IMR-90 (cell line): Measurements from ENCODE around the gene RAG1. TPM values are rescaled to one million over a fixed set of nuclear protein-coding genes. Genes with fewer than 3 reads are reported as not detected.
A peak's percentile ranks its signal among the peaks of the same experiment; 100 is the strongest.

ENCODE experiments used
- ATAC-seq: fragments of 200-7000 bp; cut with Tn5 transposase; 2 replicates; pipeline ENCODE4 v1.9.1; 2020; ENCODE audit warnings: low read depth, mild to moderate bottlenecking, moderate library complexity
- BruUV-seq: library from RNA; stranded (reverse); fragments of 400-500 nt; replicated peaks from 2 replicates; lab custom pipeline; 2021; lab: Mats Ljungman, UMichigan
- CTCF ChIA-PET: fragments of 300-600 bp; formaldehyde crosslinking; extraction: SDS; loops from one replicate; lab custom pipeline; 2021; ENCODE audit warnings: antibody characterized with exemption; lab: Yijun Ruan, JAX
- POLR2A ChIA-PET: fragments of 300-600 bp; sonication (Branson Sonifier 250); formaldehyde crosslinking; loops from one replicate; lab custom pipeline; 2022; ENCODE audit warnings: antibody characterized with exemption; ENCODE audit not compliant: unreplicated experiment; lab: Charles Lee
- DNase-seq: peaks from one replicate; pipeline ENCODE4 v3.0.0; 2013
- H2AFZ ChIP-seq: replicated peaks from 2 replicates; pipeline ENCODE3; 2013; ENCODE audit warnings: low read length, mild to moderate bottlenecking; ENCODE audit not compliant: poor library complexity
- H2AK5ac ChIP-seq: 2 replicates; pipeline ENCODE4 v1.6.1; 2013; ENCODE audit warnings: low read depth, low read length, inconsistent platforms
- H2AK9ac ChIP-seq: replicated peaks from 2 replicates; pipeline ENCODE3; 2013; ENCODE audit warnings: mild to moderate bottlenecking, low read depth, low read length, moderate library complexity; ENCODE audit not compliant: poor library complexity
- H2BK120ac ChIP-seq: 2 replicates; pipeline ENCODE4 v1.6.1; 2013; ENCODE audit warnings: low read depth, low read length, inconsistent platforms
- H2BK15ac ChIP-seq: 3 replicates; pipeline ENCODE4 v1.6.1; 2013; ENCODE audit warnings: low read depth, low read length, inconsistent platforms
- H2BK20ac ChIP-seq: 2 replicates; pipeline ENCODE4 v1.6.1; 2013; ENCODE audit warnings: low read depth, mild to moderate bottlenecking, inconsistent platforms, low read length, moderate library complexity
- H2BK5ac ChIP-seq: 2 replicates; pipeline ENCODE4 v1.6.1; 2013; ENCODE audit warnings: mild to moderate bottlenecking, low read depth, low read length, inconsistent platforms; ENCODE audit not compliant: poor library complexity, severe bottlenecking
- H3K14ac ChIP-seq: replicated peaks from 2 replicates; pipeline ENCODE4 v1.6.1; 2013; ENCODE audit warnings: low read depth, low read length, inconsistent platforms
- H3K18ac ChIP-seq: 2 replicates; pipeline ENCODE4 v1.6.1; 2013; ENCODE audit warnings: low read depth, low read length, control low read depth
- H3K23ac ChIP-seq: 2 replicates; pipeline ENCODE4 v1.6.1; 2013; ENCODE audit warnings: low read depth, low read length, inconsistent platforms
- H3K27ac ChIP-seq: 2 replicates; pipeline ENCODE4 v1.5.1; 2013; ENCODE audit warnings: mild to moderate bottlenecking, control low read depth, low read length; ENCODE audit not compliant: insufficient read depth
- H3K27me3 ChIP-seq: 2 replicates; pipeline ENCODE4 v1.6.1; 2013; ENCODE audit warnings: low read length; ENCODE audit not compliant: control insufficient read depth, insufficient read depth
- H3K36me3 ChIP-seq: 2 replicates; pipeline ENCODE4 v1.6.1; 2013; ENCODE audit warnings: low read length, mixed read lengths; ENCODE audit not compliant: control insufficient read depth, insufficient read depth
- H3K4ac ChIP-seq: 2 replicates; pipeline ENCODE4 v1.6.1; 2013; ENCODE audit warnings: low read depth, low read length, inconsistent platforms
- H3K4me1 ChIP-seq: 2 replicates; pipeline ENCODE4 v1.6.1; 2013; ENCODE audit warnings: low read length, mixed read lengths; ENCODE audit not compliant: control insufficient read depth, insufficient read depth
- H3K4me2 ChIP-seq: 2 replicates; pipeline ENCODE4 v1.6.1; 2013; ENCODE audit warnings: low read depth, mild to moderate bottlenecking, control low read depth, low read length, moderate library complexity
- H3K4me3 ChIP-seq: 2 replicates; pipeline ENCODE4 v1.5.1; 2013; ENCODE audit warnings: low read depth, mild to moderate bottlenecking, control low read depth, low read length, moderate library complexity; ENCODE audit not compliant: insufficient read depth
- H3K56ac ChIP-seq: 2 replicates; pipeline ENCODE4 v1.6.1; 2013; ENCODE audit warnings: low read length, inconsistent platforms; ENCODE audit not compliant: insufficient read depth; ENCODE audit errors: extremely low read depth
- H3K79me1 ChIP-seq, 2 experiments: 2 replicates each; pipeline ENCODE4 v1.6.1; 2013; ENCODE audit warnings: low read length in 2 of 2, inconsistent platforms in 1 of 2, low read depth in 1 of 2
- H3K9ac ChIP-seq: 2 replicates; pipeline ENCODE4 v1.6.1; 2013; ENCODE audit warnings: low read depth, low read length, control low read depth
- H3K9me1 ChIP-seq: 2 replicates; pipeline ENCODE4 v1.6.1; 2013; ENCODE audit warnings: low read length, inconsistent platforms; ENCODE audit not compliant: insufficient read depth
- H3K9me3 ChIP-seq: 2 replicates; pipeline ENCODE4 v1.6.1; 2013; ENCODE audit warnings: low read length; ENCODE audit not compliant: control insufficient read depth, insufficient read depth
- H4K20me1 ChIP-seq: 2 replicates; pipeline ENCODE4 v1.6.1; 2013; ENCODE audit warnings: low read length, inconsistent platforms; ENCODE audit not compliant: insufficient read depth
- H4K5ac ChIP-seq: 2 replicates; pipeline ENCODE4 v1.6.1; 2013; ENCODE audit warnings: mild to moderate bottlenecking, low read depth, low read length, control low read depth
- H4K8ac ChIP-seq, 2 experiments: 2 replicates each; pipeline ENCODE4 v1.6.1; 2013; ENCODE audit warnings: low read depth in 2 of 2, low read length in 2 of 2, control low read depth in 1 of 2, inconsistent platforms in 1 of 2
- H4K91ac ChIP-seq: 2 replicates; pipeline ENCODE4 v1.6.1; 2013; ENCODE audit warnings: low read depth, low read length, inconsistent platforms; ENCODE audit not compliant: insufficient read depth
- BHLHE40 ChIP-seq: fragments of 150-350 bp; IDR thresholded peaks from 2 replicates; pipeline ENCODE4 v1.6.1; 2016; ENCODE audit warnings: mild to moderate bottlenecking, low read depth, low read length
- CEBPB ChIP-seq: IDR thresholded peaks from 2 replicates; pipeline ENCODE4 v1.6.1; 2012; ENCODE audit warnings: low read depth, low read length, improper control_type of control experiment
- CHD1 ChIP-seq: IDR thresholded peaks from 2 replicates; pipeline ENCODE4 v1.6.1; 2012; ENCODE audit warnings: low read depth, low read length, improper control_type of control experiment
- ELK1 ChIP-seq: fragments of 150-350 bp; IDR thresholded peaks from 2 replicates; pipeline ENCODE4 v1.6.1; 2016; ENCODE audit warnings: low read depth, mild to moderate bottlenecking, low read length, moderate library complexity, borderline replicate concordance
- FOS ChIP-seq: fragments of 150-350 bp; IDR thresholded peaks from 2 replicates; pipeline ENCODE4 v1.6.1; 2016; ENCODE audit warnings: low read depth, low read length
- MAFK ChIP-seq: IDR thresholded peaks from 2 replicates; pipeline ENCODE4 v1.6.1; 2012; ENCODE audit warnings: low read depth, low read length, improper control_type of control experiment
- MAZ ChIP-seq: IDR thresholded peaks from 2 replicates; pipeline ENCODE4 v1.6.1; 2012; ENCODE audit warnings: low read depth, mild to moderate bottlenecking, low read length, improper control_type of control experiment, moderate library complexity, borderline replicate concordance
- NFE2L2 ChIP-seq: fragments of 150-350 bp; IDR thresholded peaks from 2 replicates; pipeline ENCODE4 v1.6.1; 2016; ENCODE audit warnings: low read depth, mild to moderate bottlenecking, low read length
- POLR2A ChIP-seq: IDR thresholded peaks from 2 replicates; pipeline ENCODE4 v1.6.1; 2012; ENCODE audit warnings: mild to moderate bottlenecking, low read depth, low read length
- RAD21 ChIP-seq: IDR thresholded peaks from 2 replicates; pipeline ENCODE4 v1.6.1; 2012; ENCODE audit warnings: low read length, improper control_type of control experiment
- RCOR1 ChIP-seq: IDR thresholded peaks from 2 replicates; pipeline ENCODE4 v1.6.1; 2012; ENCODE audit warnings: mild to moderate bottlenecking, low read length, improper control_type of control experiment; ENCODE audit not compliant: insufficient replicate concordance
- SMC3 ChIP-seq: fragments of 150-350 bp; IDR thresholded peaks from 2 replicates; pipeline ENCODE4 v1.6.1; 2016; ENCODE audit warnings: low read depth, mild to moderate bottlenecking, antibody characterized with exemption, low read length, moderate library complexity
- USF2 ChIP-seq: fragments of 150-350 bp; IDR thresholded peaks from 2 replicates; pipeline ENCODE4 v1.6.1; 2017; ENCODE audit warnings: mild to moderate bottlenecking, antibody characterized with exemption, low read length, low read depth
- WGBS, 2 experiments: methylation state at CpG; one replicate each; pipeline versions ENCODE4 v1.1.5 to v1.1.7; 2013; ENCODE audit warnings: missing lambda C conversion rate in 2 of 2; ENCODE audit not compliant: insufficient read length in 1 of 2; ENCODE audit errors: extremely low coverage in 2 of 2; 5-methylcytosine and 5-hydroxymethylcytosine counted together
- dilution Hi-C: fragments of 300-500 bp; cut with HindIII; formaldehyde crosslinking; loops from one replicate; pipeline ENCODE4 v1.14.3; 2018; ENCODE audit warnings: low sequenced_read_pairs; ENCODE audit not compliant: unreplicated experiment
- in situ Hi-C: fragments of 300-500 bp; cut with MboI; formaldehyde crosslinking; loops from 3 replicates; pipeline ENCODE4 v1.14.3; 2019; ENCODE audit warnings: low sequenced_read_pairs, inconsistent platforms, mixed read lengths
- intact Hi-C: fragments of 100-400 bp; cut with micrococcal nuclease; formaldehyde crosslinking; loops from 2 replicates; pipeline ENCODE4 v1.10.0; 2022
- polyA plus RNA-seq, 3 experiments: library from polyadenylated mRNA; depleted of rRNA; stranded (reverse); fragments of >200 nt; gene quantifications; 2 replicates each; pipeline ENCODE4 v1.2.3, GENCODE V29; 2012; ENCODE audit warnings: low replicate concordance in 1 of 3
- total RNA-seq: library from RNA; depleted of rRNA; stranded (reverse); fragments of >200 nt; gene quantifications from 2 replicates; pipeline ENCODE4 v1.2.3, GENCODE V29; 2012
- TF ChIP-seq, protein P1 (sequence below): conservative IDR thresholded peaks from 2 replicates; pipeline ENCODE4 v1.5.1; 2012; ENCODE audit warnings: mild to moderate bottlenecking, low read depth, low read length, improper control_type of control experiment

Gene RAG1
- total and polyA plus RNA-seq, 2 of the 4 experiments (the other 2 are of a cell fraction) = 0.14 to 0.72 TPM

DNA sequence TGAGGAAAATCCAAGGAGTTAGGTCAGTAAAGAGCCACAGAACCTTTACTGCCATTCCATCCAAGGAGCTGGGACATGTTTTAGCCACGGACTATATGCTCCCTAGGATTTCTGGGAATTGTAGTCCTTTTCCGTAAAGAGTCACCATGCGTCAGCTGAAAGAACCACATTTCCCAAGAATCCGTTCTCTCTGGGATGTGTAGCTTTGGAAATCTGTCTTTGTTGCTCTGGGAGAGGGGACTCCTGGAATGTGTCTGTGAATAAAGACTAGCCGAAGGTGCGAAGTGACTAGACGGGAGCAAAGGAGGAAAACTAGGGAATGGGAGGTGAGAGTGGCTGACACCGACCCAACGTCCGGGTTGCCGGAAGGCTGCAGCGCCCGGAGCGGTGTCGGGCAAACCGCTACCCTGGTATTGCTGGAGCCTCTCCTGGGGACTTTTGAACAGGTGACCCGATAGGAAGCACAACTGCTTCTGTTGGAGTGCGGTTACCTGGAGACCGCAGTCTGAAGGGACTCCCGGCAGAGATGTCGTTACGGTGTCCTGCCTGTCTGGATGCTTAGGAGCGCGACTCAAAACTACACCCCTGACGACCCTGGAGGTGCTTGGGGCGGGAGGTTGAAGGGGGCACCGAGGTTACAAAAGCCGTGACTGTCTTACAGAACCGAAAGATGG is 26.6 kb downstream of the RAG1 start, which contains the start of gene IFTAP:
IFTAP (plus strand) TSS at position 187 of the 674 bp plus-strand sequence. CDS start 15,602 bp downstream, outside the sequence.
- WGBS, 2 experiments = 1% methylated on average over 18 of the region's 29 CpGs; no CpG with 5 or more reads in 1 of the 2 experiments
- POLR2A ChIA-PET = no interaction called here
- H3K23ac ChIP-seq = no peak within 1 kb of the TSS

More for the DNA sequence above, 26.6 kb downstream of the RAG1 start, which contains the start of gene IFTAP:
- H3K9ac ChIP-seq = peak within 1 kb of the TSS; percentile 91
- H2BK20ac ChIP-seq = no peak within 1 kb of the TSS
- H2AK5ac ChIP-seq = no peak within 1 kb of the TSS
- H4K91ac ChIP-seq = no peak within 1 kb of the TSS
- TF ChIP-seq POLR2A (no peak), CHD1 (no peak), SMC3 (no peak), MAFK (no peak; the same call in 1 of the 2 replicates), MAZ (0 out of 2 replicates have a peak, but pooled peaks have one; percentile 12), BHLHE40 (no peak), ELK1 (no peak), NFE2L2 (peak; percentile 64), RCOR1 (no peak), CEBPB (0 out of 2 replicates have a peak, but pooled peaks have one; percentile 6), RAD21 (no peak), FOS (no peak), USF2 (no peak)
- TF ChIP-seq, protein P1, sequence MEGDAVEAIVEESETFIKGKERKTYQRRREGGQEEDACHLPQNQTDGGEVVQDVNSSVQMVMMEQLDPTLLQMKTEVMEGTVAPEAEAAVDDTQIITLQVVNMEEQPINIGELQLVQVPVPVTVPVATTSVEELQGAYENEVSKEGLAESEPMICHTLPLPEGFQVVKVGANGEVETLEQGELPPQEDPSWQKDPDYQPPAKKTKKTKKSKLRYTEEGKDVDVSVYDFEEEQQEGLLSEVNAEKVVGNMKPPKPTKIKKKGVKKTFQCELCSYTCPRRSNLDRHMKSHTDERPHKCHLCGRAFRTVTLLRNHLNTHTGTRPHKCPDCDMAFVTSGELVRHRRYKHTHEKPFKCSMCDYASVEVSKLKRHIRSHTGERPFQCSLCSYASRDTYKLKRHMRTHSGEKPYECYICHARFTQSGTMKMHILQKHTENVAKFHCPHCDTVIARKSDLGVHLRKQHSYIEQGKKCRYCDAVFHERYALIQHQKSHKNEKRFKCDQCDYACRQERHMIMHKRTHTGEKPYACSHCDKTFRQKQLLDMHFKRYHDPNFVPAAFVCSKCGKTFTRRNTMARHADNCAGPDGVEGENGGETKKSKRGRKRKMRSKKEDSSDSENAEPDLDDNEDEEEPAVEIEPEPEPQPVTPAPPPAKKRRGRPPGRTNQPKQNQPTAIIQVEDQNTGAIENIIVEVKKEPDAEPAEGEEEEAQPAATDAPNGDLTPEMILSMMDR = no peak
- ATAC-seq = peak; percentile 100
- peak within 1 kb of the TSS; percentile 97 for H3K4me3 ChIP-seq
- H3K4me2 ChIP-seq = peak within 1 kb of the TSS; percentile 82
- no peak within 1 kb of the TSS for H3K56ac ChIP-seq
- no peak within 1 kb of the TSS for H3K18ac ChIP-seq
- H2BK15ac ChIP-seq = no peak within 1 kb of the TSS
- H3K4me1 ChIP-seq = no peaks in the 10 kb centered on the region
- H2BK120ac ChIP-seq = no peak within 1 kb of the TSS
- no peak within 1 kb of the TSS for H2BK5ac ChIP-seq
- peak within 1 kb of the TSS; percentile 61 for H3K27ac ChIP-seq
- H3K79me1 ChIP-seq = 0 out of 4 replicates have a peak, but pooled peaks cover 0 to 5% of the 10 kb centered on the region in 2 experiments
- H3K27me3 ChIP-seq = no peaks in the 10 kb centered on the region; the same call in 1 of the 2 replicates
- H2AK9ac ChIP-seq = no peak within 1 kb of the TSS
- H2AFZ ChIP-seq = peak within 1 kb of the TSS; percentile 94
- H3K4ac ChIP-seq = peak within 1 kb of the TSS; percentile 55; the same call in 1 of the 2 replicates
- no peaks in the 10 kb centered on the region for H4K20me1 ChIP-seq
- no peaks in the 10 kb centered on the region for H3K36me3 ChIP-seq
- no peaks in the 10 kb centered on the region for H3K9me3 ChIP-seq
- CTCF ChIA-PET = interaction anchor here (1.0 kb wide), 1 partner anchor 29 kb away, joined by 3 read pairs; no protein-coding TSS in a partner anchor
- in situ Hi-C loops = no loop called here
- peak within 1 kb of the TSS; percentile 54; the same call in 1 of the 2 replicates for H3K14ac ChIP-seq
- intact Hi-C loops = no loop called here
- H4K5ac ChIP-seq = peak within 1 kb of the TSS; percentile 99
- peak within 1 kb of the TSS; percentile 57 to 91 for H4K8ac ChIP-seq
- BruUV-seq = no TSS peak
- dilution Hi-C loops = no loop called here
- peak; percentile 92 for DNase-seq
- H3K9me1 ChIP-seq = no peaks in the 10 kb centered on the region
